NB4 (cell line): Measurements from ENCODE around the gene OR6C76.
"Not testable (repeated sequence)": the region's sequence is repeated elsewhere in the genome, so short reads cannot be mapped to it uniquely, and the experiment has no call there.

ENCODE experiments used
- CTCF ChIP-seq: IDR thresholded peaks from one replicate; pipeline ENCODE4 v1.5.1; 2012; ENCODE audit warnings: low read depth, low read length
- MAX ChIP-seq: IDR thresholded peaks from 2 replicates; pipeline ENCODE4 v1.6.1; 2011; ENCODE audit warnings: low read depth, low read length
- POLR2A ChIP-seq: IDR thresholded peaks from 2 replicates; pipeline ENCODE4 v1.6.1; 2011; ENCODE audit warnings: mild to moderate bottlenecking; ENCODE audit not compliant: insufficient read length; ENCODE audit errors: extremely low read depth

- not testable (repeated sequence) for TF ChIP-seq CTCF, POLR2A, MAX
Measured at GRCh38 chr12:55441233-55441632, 15.2 kb downstream of the OR6C76 start.
